ENCODE data around the gene RGS10.
A peak's percentile ranks its signal among the peaks of the same experiment; 100 is the strongest.
"Not testable (repeated sequence)": the region's sequence is repeated elsewhere in the genome, so short reads cannot be mapped to it uniquely, and the experiment has no call there.

RGS10 gene

DNA sequence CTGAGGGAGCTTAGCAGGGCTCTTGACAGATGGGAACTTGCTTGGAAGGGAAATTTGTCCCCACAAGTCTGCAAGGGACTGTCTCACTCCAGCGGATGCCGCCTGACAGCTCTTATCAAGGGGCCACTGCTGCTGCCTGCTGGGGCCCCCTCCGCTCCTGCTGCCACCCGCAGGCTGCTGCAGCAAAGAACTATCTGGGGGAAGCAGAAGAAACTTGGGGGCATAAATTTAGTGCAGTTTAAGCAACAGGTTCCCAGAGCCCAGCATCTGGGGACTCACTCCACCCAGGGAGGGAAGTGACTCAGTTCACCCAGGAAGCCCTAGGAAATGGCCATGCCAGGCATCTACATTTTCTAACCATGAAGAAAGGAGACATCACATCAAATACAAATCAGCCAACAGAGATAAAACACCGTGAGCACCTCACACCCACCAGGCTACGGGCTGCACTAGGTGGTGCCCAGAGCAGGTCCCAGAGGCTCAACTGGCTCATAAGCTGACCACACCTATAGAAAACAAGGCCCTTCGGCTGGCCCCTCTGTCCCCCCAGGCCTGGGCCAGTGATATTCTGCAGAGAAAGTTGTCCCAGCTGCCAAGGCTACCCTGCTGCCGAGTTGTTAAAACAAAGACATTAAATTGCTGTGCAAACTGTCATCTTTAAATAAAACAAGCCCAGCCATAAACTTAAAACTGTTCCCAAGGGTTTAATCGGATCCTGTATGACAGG is 3.7 kb downstream of the RGS10 start:
- peak; percentile 31 for DNase-seq (ENCODE audit: low spot score)

GRCh38 chr10:119537953-119538630 is 4.4 kb downstream of the RGS10 start:
- no peak for DNase-seq (ENCODE audit: low spot score)

- no peak for DNase-seq (ENCODE audit: low spot score)
Measured at GRCh38 chr10:119536508-119537025, 6.0 kb downstream of the RGS10 start.

- DNase-seq (ENCODE audit: low spot score), result no peak
Measured at GRCh38 chr10:119535837-119536507, 6.5 kb downstream of the RGS10 start.

- no peak for DNase-seq (ENCODE audit: low spot score)
Measured at GRCh38 chr10:119535305-119535704, 7.2 kb downstream of the RGS10 start.

DNA sequence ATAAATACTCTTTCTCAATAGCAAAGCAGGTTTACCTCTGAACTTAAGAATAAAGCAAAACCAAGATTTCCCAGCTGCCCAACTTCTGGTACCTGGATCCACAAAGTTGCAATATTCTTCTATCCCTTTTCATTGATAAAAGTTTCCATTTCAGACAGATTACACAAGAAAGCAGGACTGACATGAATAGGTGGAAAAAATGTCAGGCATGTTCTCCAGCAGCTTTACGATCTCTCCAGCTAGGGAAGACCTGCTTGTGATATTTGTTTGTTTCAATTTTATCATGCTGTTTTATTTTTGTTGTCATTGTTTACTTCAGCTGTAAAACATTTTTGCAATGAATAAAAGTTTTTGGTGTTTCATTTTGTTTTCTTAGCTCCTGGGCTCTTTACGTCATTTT is 9.0 kb downstream of the RGS10 start:
- DNase-seq (ENCODE audit: low spot score), result no peak

DNA sequence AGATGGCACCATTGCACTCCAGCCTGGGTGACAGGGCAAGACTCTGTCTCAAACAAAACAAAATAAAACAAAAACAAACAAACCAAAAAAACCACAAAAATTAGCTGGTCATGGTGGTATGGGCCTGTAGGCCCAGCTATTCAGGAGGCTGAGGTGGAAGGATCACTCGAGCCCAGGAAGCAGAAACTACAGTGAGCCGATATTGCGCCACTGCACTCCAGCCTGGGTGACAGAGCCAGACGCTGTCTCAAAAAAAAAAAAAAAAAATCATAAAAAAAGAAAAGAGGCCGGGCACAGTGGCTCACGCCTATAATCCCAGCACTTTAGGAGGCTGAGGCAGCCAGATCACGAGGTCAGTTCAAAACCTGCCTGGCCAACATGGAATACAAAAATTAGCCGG is 9.7 kb downstream of the RGS10 start:
- DNase-seq (ENCODE audit: low spot score), result not testable (repeated sequence)

- not testable (repeated sequence) for DNase-seq (ENCODE audit: low spot score)
Measured at GRCh38 chr10:119532251-119532650, 10.3 kb downstream of the RGS10 start.

DNA sequence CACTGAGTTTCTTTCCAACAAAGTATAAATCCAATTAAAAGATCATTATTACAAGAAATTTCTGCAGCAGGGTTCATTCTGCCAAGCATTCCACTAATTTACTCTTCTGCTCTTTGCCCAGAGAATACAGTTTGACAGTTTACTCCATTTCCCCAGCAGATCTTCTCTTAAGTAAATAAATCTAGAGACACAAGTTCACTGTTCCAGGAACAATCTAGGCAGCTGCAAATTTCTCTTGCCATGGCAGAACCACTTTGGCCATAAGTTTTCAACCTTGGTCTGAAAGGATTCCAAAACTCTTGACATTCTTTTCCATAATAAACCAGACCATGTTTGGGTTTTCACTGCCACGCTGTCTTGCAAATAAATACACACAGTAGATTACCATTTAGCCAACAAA is 11.5 kb downstream of the RGS10 start:
- DNase-seq (ENCODE audit: low spot score), result no peak

- not testable (repeated sequence) for DNase-seq (ENCODE audit: low spot score)
Measured at GRCh38 chr10:119528663-119529237, 13.8 kb downstream of the RGS10 start.

DNA sequence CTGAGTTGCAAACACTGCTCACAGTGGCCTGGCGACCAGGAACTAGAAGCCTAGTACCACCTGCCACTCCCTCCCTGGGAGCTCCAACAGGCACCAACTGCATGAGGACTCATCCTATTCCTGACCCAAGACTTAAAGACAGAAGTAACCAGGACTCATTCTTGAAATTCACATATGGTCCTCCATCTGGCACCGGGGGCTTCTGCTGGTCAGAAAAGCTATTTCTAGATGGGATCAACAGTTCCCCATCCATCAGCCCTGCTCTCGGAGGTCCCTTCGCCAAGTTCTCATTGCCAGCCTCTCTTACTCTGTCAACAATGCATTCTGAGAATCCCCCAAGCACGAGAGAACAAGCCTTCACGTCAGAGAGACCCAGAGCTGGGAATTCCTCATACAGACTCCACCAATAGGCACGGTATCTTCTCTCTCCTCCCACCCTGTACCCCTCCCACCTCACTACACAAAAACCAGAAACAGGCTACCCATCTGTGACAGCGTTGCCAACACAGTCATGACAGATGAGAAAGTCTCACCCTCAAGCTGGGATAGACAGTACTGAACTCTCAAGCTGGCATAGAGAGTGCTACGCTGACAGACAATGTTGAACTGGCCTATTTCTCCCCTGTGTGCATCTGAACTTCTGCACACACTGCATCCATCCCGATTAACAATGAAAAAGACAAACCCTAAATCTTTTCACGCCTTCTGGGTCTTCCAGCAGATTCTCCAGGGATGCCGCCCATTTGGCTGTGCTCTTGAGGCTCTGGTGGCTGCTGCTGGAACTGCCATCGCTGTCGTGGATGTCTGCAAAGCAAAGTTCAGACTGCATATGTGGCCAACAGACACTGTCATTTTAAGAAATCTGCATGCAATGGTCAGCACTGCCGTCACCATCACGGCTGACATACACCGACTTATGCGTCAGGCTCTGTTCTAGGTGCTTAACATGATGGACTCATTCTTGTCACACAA is 15.6 kb downstream of the RGS10 start:
- DNase-seq (ENCODE audit: low spot score), result peak; percentile 26

DNA sequence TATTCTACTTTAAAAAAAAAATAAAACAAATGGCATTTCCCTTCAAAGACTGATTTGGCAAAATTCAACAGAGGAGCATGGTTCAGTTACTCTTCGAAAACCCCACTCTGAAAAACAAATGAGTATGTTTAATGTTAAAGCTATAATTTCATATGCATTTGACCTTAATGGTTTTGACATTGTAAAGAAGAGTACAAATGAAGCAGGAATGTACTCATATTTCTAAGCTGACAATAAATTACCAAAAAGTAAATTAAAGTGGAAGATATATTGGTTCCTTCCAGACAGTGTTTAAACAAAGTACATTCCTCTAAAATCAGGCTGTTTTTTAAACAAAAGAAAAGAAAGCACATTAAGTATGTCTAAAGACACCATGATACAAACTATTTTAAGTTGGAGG is 16.4 kb downstream of the RGS10 start:
- no peak for DNase-seq (ENCODE audit: low spot score)

DNA sequence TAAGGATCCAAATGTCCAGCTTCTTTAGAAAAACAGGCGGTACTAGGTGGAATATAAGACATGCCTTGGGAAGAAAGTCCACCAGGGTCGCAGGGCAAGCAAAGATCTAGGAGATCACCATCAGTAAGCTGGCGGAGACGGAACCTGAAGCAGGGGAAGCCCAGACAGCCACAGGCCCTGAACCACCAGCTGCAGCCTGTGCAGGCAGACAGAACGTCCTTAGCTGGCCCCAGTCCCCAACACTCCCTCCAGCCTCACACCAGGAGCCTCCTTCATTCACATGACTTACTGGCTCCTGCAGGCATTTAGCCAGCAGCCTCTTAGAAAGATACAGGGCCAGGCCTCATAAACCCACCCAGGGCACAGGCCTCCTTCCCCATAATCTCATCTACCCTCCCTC is 17.4 kb downstream of the RGS10 start:
- DNase-seq (ENCODE audit: low spot score), result no peak

- DNase-seq (ENCODE audit: low spot score), result no peak
Measured at GRCh38 chr10:119524720-119525070, 17.8 kb downstream of the RGS10 start.

DNA sequence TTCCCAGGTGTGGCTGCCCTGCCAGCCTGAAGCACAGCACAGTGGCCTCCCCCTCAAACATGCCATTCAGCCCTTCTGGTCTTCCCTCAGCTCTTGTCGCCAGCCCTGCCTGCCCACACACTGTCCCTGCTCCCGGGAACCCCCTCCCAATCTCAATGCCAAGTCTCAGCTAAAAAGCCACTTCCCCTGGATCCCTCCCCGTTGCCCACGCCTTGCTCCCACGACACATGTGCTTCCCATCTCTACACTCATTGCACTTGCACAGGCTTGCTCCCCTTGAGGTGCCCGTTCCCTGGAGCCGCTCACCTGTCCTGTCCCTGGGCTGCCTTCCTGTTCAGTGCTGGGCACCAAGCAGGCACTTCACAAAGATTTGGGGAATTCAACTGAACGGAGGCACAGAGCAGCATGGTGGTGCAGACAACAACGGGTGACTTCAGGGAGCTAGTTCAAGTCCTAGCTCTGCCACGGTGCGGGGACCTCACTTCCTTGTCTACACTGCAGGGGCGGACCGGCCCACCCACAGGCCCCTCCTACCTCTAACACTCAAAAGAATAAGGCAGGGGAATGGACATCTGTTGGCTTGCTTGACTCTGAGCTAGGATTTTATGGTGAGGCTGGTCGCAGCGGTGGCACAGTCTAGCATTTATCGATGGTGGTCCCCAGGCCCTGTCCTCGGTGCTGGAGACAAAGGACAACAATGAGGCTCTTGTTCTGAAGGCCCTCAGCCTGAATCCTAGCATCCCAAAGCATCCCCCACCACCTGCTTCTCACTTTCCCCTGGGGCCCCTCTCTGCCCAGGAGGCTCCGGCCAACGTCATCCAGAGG is 18.4 kb downstream of the RGS10 start:
- no peak for DNase-seq (ENCODE audit: low spot score)

- no peak for DNase-seq (ENCODE audit: low spot score)
Measured at GRCh38 chr10:119522747-119523426, 19.6 kb downstream of the RGS10 start.

DNA sequence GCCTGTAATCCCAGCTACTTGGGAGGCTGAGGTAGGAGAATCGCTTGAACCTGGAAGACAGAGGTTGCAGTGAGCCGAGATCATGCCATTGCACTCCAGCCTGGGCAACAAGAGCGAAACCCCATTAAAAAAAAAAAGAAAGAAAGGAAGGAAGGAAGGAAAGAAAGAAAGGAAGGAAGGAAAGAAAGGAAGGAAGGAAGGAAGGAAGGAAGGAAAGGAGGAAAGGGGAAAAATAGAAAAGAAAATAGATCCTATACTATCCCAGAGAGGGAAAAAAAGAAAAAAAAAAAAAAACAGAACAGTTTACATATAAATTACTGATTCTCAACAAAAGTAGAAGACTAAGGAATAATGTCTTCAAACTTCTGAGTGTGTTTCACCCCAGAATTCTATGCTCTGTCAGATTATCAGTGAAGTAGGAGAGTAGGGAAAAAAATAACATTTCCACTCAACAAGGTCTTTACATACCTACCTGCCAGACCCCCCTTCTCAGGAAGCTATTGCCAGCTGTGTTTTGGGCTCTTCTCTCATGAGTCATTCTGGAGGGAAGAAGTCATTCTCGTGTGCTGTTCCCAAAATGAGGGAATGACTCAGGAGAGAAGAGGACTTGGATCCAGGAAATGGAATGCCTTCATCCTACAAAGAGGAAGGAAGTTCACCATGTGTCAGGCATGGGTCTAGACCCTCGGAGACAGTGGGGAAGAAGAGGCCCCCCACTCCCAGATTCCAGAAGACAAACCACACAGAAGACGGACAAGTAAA is 20.9 kb downstream of the RGS10 start:
- peak; percentile 79 for DNase-seq (ENCODE audit: low spot score)

DNA sequence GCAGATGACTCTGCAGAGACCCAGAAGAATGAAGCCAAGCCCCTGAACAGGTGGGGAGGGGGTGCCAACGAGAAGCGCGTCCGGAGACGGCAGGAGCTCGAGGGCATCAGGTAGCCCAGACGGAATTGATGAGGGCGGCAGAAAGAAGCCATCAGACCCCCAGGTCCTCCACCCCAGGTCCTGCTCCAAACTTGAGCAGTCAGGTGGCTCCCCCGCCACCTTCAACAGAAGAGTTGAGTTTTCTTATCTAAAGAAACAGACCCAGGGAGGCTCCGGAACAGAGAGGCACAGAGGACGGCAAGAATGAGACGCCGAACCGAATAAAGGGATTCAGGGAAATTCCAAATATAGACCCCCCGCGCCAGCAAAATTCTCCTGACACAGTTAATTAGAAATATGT is 22.2 kb downstream of the RGS10 start:
- no peak for DNase-seq (ENCODE audit: low spot score)

GRCh38 chr10:119518936-119519335 is 23.6 kb downstream of the RGS10 start:
- no peak for DNase-seq (ENCODE audit: low spot score)
